GM19099 (cell line): ENCODE data around the gene ANAPC13.

ENCODE experiments used
- POLR2A ChIP-seq: IDR thresholded peaks from 3 replicates; pipeline ENCODE4 v1.6.1; 2011; ENCODE audit warnings: low read depth; ENCODE audit not compliant: insufficient read length; ENCODE audit errors: extremely low read depth

The ANAPC13 gene, protein sequence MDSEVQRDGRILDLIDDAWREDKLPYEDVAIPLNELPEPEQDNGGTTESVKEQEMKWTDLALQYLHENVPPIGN

GRCh38 chr3:134485718-134486576 lies at the start of gene ANAPC13, which contains the start of gene CEP63:
TSS of gene ANAPC13 (minus strand) at chr3:134485985. CDS start at chr3:134482904, 3,081 bp downstream.
TSS of gene CEP63 (plus strand) at chr3:134486057. CDS start at chr3:134495321, 9,264 bp downstream.
- TF ChIP-seq POLR2A = peak; percentile 90

GRCh38 chr3:134535186-134535970 lies 49.6 kb upstream of the ANAPC13 start:
- TF ChIP-seq POLR2A = no peak

DNA sequence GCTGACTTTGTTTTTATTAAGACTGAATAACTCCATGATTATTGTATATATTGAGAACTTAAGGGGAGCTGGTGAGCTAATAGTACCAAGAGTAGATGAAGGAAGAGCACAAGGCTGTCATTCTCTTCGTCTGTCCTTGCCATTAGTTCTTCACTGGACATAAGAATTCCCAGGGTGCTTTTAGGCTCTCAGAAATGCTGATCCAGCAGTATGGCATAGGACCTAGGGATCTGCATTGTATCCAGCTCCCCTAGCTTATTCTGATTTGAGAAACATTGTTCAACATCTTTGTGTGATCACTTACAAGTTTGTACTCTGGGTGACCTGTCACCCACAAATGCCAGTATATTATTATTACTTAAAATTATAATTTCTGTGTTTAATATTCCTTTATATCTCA lies 47.7 kb upstream of the ANAPC13 start:
- no peak for TF ChIP-seq POLR2A

- no peak for TF ChIP-seq POLR2A
Measured at GRCh38 chr3:134527538-134528186, 41.9 kb upstream of the ANAPC13 start.

DNA sequence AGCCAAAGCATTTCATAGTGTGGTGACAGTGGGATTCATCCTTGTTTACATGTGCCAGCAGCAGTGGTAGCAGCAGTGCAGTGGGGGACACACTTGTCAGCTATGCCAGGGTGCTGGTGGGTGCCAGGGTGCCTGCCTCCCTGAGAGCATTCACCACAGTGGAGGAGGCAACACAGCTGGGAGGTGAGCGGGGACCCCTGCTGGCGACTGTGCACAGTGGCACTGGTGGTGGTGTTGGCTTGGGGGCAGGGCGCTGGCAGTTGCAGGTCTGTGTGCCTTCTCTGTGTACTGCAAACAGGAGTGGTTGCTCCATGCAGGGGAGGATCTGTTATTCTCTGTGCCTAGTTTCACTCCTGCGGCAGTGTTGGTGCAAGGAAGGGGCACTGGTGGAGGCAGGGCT lies 41.3 kb upstream of the ANAPC13 start:
- no peak for TF ChIP-seq POLR2A

GRCh38 chr3:134526319-134526718 lies 40.5 kb upstream of the ANAPC13 start:
- TF ChIP-seq POLR2A = no peak

DNA sequence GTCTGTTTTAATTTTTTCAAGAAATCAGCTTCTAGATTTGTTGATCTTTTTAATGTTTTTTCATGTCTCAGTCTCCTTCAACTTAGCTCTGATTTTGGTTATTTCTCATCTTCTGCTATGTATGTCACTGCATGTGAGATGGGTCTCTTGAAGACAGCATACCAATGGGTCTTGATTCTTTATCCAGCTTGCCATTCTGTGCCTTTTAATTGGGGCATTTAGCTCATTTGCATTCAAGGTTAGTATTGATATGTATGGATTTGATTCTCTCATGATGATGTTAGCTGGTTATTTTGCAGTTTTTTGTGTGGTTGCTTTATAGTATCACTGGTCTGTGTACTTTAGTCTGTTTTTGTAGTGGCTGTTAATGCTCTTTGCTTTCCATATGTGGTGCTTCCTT lies 39.5 kb upstream of the ANAPC13 start:
- TF ChIP-seq POLR2A = no peak

GRCh38 chr3:134522541-134522940 lies 36.8 kb upstream of the ANAPC13 start:
- no peak for TF ChIP-seq POLR2A

GRCh38 chr3:134517791-134518190 lies 32.0 kb upstream of the ANAPC13 start:
- no peak for TF ChIP-seq POLR2A

- no peak for TF ChIP-seq POLR2A
Measured at GRCh38 chr3:134516905-134517304, 31.1 kb upstream of the ANAPC13 start.

- TF ChIP-seq POLR2A = no peak
Measured at GRCh38 chr3:134511500-134511899, 25.7 kb upstream of the ANAPC13 start.

DNA sequence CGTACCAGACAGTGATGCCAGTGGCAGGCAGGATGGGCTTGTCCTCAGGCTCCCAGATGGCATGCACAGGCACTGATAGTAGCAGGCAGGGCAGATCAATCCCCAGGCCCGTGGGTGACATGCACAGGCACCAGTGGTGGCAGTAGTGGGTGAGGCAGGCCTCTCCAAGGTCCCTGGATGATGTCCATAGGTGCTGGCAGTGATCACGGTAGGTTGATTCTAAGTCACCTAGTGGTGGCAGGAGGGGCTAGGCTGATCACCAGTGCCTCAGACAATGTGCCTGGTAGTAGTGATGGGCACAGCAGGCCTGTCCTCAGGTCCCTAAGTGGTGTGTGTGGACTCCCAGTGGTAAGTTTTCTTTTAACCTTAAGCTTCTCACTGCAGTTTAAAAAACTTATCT lies 19.7 kb upstream of the ANAPC13 start:
- TF ChIP-seq POLR2A = no peak

DNA sequence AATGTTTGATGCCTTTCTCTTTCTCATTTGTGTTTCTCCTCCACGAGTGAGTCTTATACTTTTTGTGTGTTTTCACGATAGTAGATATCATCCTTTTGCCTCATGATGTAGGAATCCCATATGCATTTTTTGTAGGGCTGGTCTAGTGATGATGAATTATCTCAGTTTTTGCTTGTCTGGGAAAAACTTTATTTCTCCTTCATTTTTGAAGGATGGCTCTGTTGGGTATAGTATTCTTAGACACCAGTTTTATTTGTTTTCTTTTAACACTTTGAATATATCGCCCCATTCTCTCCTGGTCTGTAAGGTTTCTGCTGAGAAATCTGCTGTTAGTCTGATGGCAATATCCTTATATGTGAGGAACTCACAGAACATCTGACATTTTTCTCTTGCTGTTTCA lies 18.3 kb upstream of the ANAPC13 start:
- no peak for TF ChIP-seq POLR2A

GRCh38 chr3:134503266-134503665 lies 17.5 kb upstream of the ANAPC13 start:
- TF ChIP-seq POLR2A = no peak

DNA sequence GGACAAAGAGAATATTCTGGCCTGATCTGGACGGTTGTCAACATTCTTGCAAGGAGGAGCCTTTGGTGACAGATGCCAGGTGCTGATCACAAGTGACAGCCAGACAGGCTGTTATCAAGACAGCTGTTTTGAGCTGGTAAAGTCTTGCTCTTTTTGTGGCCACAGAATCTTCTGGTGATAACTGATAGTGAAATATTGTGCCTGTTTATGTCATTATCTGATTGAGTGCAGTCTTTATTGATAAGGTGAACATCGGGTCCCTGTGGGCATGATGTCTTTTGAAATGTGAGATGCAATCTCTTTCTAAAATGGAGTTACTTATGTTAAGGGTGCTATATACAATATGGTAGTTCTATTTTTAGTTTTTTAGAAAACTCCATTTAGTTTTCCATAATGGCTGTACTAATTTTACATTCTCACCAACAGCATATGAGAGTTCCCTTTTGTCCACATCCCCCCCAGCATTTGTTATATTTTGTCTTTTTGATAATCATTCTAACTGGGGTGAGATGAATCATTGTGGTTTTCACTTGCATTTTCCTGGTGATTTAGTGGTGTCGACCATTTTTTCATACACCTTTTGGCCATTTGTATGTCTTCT lies 10.8 kb upstream of the ANAPC13 start:
- TF ChIP-seq POLR2A = no peak
